Measurements from ENCODE around the gene LGALS12.

Gene LGALS12

DNA sequence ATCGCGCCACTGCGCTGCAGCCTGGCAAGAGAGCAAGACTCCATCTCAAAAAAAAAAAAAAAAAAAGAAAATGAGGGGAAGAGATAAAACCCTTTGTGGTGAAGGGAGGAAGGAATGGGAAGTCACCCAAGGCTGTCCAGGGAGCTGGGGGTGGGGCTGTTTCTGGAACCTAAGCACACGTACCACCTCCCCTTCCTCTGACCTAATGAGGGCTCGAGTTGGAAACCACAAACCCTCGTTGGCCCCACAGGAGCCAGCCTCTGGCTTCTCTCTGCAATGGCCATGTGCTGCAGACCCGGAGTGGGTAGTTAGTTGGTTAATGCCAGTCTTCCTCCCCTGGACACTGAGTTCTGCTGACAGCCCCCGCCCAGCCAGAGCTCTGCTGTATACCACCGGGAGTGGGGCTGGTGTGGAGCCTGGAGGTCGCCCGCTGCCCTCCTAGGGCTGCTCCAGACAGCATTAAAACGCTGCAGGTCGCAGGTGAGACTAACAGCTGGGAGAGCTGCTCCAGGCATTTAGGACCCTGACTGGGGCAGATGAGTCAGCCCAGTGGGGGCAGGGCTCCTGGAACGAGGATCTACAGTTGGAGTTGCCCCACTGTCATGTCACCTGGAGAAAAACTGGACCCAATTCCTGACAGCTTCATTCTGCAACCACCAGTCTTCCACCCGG, at the start of gene LGALS12:
Gene LGALS12 (plus strand): TSS at position 228 of the 672 bp plus-strand sequence. CDS start 375 bp downstream, at position 603.
- no peak for DNase-seq

DNA sequence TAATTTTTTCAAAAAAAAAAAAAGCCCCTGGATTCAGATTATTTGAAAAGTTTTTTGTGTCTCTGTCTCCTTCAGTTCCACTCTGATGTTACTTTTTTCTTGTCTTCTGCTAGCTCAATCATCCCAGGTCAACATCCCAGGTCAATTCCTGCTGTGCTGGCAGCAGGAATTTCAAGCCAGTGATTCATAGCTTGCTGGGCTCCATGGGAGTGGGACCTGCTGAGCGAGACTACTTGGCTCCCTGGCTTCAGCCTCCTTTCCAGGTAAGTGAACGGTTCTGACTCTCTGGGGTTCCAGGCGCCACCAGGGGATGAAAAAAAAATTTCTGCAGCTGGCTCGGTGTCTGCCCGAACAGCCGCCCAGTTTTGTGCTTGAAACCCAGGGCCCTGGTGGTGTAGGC, 46.3 kb upstream of the LGALS12 start:
- DNase-seq: no peak

- DNase-seq: no peak
Measured at GRCh38 chr11:63462137-63462536, 43.7 kb upstream of the LGALS12 start.

- DNase-seq: no peak
Measured at GRCh38 chr11:63470311-63470710, 35.6 kb upstream of the LGALS12 start.

DNA sequence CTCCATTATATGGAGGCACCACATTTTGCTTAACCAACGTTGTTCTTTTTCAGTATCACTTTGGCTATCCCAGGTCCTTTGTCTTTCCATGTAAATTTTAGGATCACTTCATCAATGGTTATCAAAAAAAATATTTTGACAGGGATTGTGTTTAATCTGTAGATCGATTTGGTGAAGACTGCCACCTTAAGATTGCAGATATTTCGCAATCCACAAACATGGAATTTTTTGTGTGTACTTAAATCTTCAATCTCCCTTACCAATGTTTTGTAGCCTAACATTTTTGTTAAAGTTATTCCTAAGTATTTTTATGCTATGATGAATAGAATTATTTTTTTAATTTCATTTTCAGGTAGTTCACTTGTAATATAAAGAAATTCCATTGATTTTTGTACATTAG, 33.5 kb upstream of the LGALS12 start:
- DNase-seq: no peak

GRCh38 chr11:63476618-63477017, 29.3 kb upstream of the LGALS12 start:
- no peak for DNase-seq

GRCh38 chr11:63478896-63479295, 27.0 kb upstream of the LGALS12 start:
- peak; percentile 43 for DNase-seq

DNA sequence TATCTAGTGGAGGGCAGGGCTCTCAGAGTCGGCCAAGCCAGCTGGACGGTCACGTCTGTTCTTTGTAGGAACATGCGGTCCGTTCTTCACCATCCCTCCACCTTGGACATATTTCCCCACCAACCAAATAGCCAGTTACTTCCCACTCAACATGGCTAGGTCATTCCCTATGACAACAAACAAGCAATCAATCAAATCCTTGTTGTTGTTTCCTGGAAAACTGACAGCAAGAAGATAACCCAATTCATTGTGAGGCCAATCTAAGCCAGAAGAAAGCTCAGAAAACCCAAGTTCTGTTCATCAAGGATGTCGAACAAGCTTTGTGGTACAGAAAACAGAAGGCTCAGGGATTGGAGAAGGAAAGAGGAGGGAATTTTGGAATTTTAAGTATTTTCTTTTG, 25.8 kb upstream of the LGALS12 start:
- DNase-seq: no peak

DNA sequence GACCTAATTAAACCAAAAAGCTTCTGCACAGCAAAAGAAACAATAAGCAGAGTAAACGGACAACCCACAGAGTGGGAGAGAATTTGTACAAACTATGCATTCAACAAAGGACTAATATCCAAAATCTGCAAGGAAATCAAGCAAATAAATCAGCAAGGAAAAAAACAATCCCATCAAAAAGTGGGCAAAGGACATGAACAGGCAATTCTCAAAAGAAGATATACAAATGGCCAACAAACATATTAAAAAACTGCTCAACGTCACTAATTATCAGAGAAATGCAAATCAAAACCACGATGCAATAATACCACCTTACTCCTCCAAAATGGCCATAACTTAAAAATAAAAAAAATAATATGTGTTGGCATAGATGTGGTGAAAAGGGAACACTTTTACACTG, 20.1 kb upstream of the LGALS12 start:
- DNase-seq: no peak

GRCh38 chr11:63488789-63489188, 17.1 kb upstream of the LGALS12 start:
- no peak for DNase-seq

DNA sequence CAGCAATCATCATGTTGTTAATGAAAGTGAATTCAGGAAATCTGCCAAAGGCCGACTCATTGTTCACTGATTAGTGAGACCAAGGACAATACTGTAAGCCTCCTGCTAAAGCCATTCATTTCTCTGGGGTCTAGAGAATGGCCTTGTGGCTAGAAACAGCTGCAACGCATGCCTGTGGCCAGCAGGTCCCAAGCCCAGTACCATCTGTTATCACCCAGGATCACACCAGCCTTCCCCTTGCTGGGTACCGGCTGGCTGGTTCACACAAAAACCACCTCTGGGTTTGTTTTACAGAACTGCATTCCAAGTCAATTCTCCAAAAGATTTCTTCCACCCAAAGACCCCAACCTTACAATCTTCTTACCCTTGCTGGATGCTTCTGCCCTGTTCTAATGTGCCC, 16.0 kb upstream of the LGALS12 start:
- no peak for DNase-seq

DNA sequence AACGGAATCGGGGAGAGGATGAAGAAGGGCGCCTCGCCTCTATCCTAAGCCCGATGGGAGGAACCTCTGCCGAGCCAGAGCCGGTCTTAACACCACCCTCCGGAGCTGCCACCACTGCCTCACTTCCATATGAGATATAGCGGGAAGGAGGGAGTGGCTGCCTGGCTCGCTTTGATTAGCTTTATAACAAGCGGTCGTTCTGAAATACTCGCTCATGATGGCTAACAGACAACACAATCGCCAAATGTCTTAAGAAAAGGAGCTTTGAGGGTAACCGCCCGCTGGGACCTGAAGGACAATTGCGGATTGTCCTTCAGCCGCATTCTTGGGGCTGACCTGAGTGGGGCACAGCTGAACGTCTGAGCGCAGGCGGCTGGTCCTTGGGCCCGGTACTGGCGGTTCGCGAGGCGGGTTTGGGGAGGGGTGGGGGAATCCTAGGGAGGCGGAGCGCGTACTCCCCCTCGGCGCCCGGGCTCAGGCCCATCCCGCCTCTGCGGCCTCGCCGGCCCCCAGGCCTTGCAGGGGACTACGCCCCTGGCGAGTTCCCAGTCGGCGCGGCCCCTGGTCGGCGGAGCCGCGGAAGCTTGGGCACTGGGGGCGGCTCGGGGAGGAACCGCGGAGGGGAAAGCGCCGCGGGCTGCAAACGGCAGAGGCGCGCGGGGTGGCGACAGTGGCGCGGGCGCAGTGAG, 15.2 kb upstream of the LGALS12 start, which contains the start of gene PLAAT5:
Gene PLAAT5 (minus strand): TSS at position 617 of the 689 bp plus-strand sequence. CDS start 133 bp downstream, at position 484.
- no peak for DNase-seq

- no peak for DNase-seq
Measured at GRCh38 chr11:63491240-63491587, 14.7 kb upstream of the LGALS12 start.

DNA sequence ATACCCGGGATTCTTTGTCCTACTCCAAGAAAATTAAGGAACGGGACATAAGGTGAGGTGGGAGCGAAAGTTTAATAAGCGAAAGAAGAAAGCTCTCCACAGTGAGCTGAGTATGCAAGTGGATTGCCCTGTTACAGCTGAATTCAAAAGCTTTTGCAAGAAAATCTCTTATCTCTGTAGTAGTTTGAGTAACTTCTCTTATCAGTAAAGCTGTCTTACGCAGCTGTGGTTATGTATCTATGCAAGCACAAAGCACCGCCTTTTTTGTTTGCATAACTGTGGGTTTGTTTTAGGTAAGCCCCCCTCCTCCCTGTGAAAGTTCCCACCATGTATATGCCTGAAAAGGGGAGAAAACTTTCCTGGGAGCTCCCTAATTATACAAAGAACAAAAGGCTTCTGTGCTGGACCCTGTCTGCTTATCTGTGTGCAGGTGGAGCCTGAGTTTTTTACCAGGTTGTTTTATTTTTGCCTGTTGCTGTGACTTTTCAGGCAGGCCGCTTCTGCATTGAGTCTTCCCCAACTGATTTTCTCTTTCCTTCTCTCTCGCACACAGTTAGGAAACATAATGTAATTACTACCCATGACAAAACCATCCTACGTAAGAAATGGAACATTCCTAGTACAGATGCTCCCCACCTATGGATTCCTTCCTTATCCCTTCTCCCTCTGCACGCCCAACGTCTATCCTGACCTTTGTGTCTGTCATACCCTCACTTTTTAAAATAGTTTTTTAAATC, 14.1 kb upstream of the LGALS12 start:
- DNase-seq: no peak

DNA sequence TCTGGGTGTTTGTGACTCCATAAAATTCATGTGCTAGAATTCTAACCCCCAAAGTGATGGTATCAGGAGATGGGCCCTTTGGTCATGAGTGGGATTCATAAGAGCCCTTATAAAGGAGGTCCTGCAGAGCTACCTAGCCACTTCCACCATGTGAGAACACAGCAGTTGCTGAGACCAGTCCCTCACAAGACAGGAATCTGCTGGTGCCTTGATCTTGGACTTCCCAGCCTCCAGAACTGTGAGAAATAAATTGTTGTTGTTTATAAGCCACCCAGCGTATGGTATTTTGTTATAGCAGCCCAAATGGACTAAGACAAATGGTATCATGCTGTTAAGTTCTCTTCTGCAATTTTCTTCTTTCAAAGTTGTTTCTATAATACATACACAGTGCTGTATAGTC, 13.4 kb upstream of the LGALS12 start:
- no peak for DNase-seq

DNA sequence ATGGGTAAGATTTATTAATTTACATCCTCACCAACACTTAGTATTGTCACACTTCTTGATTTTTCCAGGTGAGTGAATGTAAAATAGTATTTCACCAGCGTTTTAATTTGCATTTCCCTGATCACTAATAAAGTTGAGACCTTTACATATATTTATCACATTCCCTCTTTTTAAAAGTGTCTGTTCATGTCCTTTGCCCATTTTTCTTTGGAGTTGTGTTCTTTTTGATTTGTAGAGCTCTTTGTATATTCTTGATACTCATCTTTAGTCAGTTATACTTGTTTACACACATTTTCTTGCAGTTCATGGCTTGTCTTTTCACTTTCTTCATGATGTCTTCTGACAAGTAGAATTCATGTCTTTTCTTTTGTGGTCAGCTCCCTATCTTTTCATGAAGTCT, 12.8 kb upstream of the LGALS12 start:
- no peak for DNase-seq

GRCh38 chr11:63494975-63495374, 10.9 kb upstream of the LGALS12 start:
- no peak for DNase-seq

GRCh38 chr11:63499874-63500273, 6.0 kb upstream of the LGALS12 start:
- no peak for DNase-seq

- DNase-seq: no peak
Measured at GRCh38 chr11:63501236-63501635, 4.6 kb upstream of the LGALS12 start.

- no peak for DNase-seq
Measured at GRCh38 chr11:63502252-63502820, 3.5 kb upstream of the LGALS12 start.

- DNase-seq: no peak
Measured at GRCh38 chr11:63503492-63503891, 2.4 kb upstream of the LGALS12 start.

- no peak for DNase-seq
Measured at GRCh38 chr11:63504054-63504453, 1.8 kb upstream of the LGALS12 start.

DNA sequence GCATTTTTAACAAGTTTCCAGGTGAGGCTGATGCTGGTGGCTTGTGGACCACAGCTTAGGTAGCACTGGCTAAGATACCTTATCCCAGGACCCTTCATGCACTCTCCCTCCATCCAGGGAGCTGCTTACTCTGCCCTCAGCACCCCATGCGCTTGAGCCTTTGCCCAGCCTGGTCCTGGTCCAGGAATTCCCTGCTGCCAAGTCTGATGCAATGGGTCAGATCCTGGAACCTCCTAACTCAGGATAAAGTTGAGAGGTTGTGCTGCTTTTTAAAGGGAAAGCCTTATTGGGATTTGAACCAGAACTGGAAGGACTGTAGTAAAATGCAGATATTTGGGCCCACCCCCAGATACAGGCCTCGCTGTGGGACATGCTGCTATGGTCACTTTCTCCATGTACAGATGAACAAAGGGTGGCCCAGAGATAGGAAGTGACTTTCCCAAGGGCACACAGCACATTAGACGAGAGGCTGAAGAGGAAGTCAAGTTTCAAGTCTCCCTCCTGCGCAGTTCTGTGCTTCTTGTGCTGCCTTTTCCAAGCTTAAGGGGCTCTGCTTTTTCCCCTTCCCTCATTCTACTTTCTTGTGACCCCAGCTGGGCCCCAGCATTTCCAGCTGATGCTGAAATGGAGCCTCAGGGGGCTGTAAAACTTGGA, 824 bp upstream of the LGALS12 start:
- DNase-seq: no peak
